GM23338 (cell line): ENCODE data around the gene NUPR1. TPM values are rescaled to one million over a fixed set of nuclear protein-coding genes. Genes with fewer than 3 reads are reported as not detected.
A peak's percentile ranks its signal among the peaks of the same experiment; 100 is the strongest.

ENCODE experiments used
- ATAC-seq: fragments of 200-7000 bp; cut with Tn5 transposase; 3 replicates; pipeline ENCODE4 v1.9.1; 2020
- DNase-seq: peaks from one replicate; pipeline ENCODE4 v3.0.0-alpha.2; 2015; ENCODE audit warnings: low spot score
- H2AFZ ChIP-seq: fragments of 200-600 bp; sonication (generic); 2 replicates; pipeline ENCODE4 v1.8.0; 2016; ENCODE audit warnings: antibody characterized with exemption, mild to moderate bottlenecking, moderate library complexity
- H3F3A ChIP-seq: fragments of 200-600 bp; sonication (generic); replicated peaks from 2 replicates; pipeline ENCODE4 v1.8.0; 2017; ENCODE audit warnings: antibody characterized with exemption, mixed run types, low read depth
- H3K27ac ChIP-seq: fragments of 200-600 bp; sonication (generic); 2 replicates; pipeline ENCODE4 v1.6.1; 2016; ENCODE audit warnings: low read depth
- H3K27me3 ChIP-seq: fragments of 200-600 bp; sonication (generic); 2 replicates; pipeline ENCODE4 v1.8.0; 2016; ENCODE audit warnings: mild to moderate bottlenecking, mixed run types, moderate library complexity; ENCODE audit not compliant: insufficient read depth
- H3K36me3 ChIP-seq: fragments of 200-600 bp; sonication (generic); 2 replicates; pipeline ENCODE4 v1.8.0; 2016; ENCODE audit warnings: mild to moderate bottlenecking; ENCODE audit not compliant: insufficient read depth
- H3K4me1 ChIP-seq: fragments of 200-600 bp; sonication (generic); 2 replicates; pipeline ENCODE4 v1.8.0; 2016; ENCODE audit warnings: mild to moderate bottlenecking, moderate library complexity; ENCODE audit not compliant: insufficient read depth
- H3K4me2 ChIP-seq: fragments of 200-600 bp; sonication (generic); 2 replicates; pipeline ENCODE4 v1.7.1; 2017; ENCODE audit warnings: mixed run types
- H3K4me3 ChIP-seq: fragments of 200-600 bp; sonication (generic); 2 replicates; pipeline ENCODE4 v1.6.1; 2016; ENCODE audit warnings: mixed run types
- H3K79me2 ChIP-seq: fragments of 200-600 bp; sonication (generic); replicated peaks from 2 replicates; pipeline ENCODE4 v1.8.0; 2017; ENCODE audit warnings: mild to moderate bottlenecking; ENCODE audit not compliant: insufficient read depth
- H3K9me2 ChIP-seq: fragments of 200-600 bp; sonication (generic); 2 replicates; pipeline ENCODE4 v1.8.0; 2017; ENCODE audit not compliant: insufficient read depth
- H4K20me1 ChIP-seq: fragments of 200-600 bp; sonication (generic); replicated peaks from 2 replicates; pipeline ENCODE4 v1.8.0; 2017; ENCODE audit warnings: mild to moderate bottlenecking; ENCODE audit not compliant: insufficient read depth
- H3K27ac Mint-ChIP-seq: 2 replicates; pipeline ENCODE4 v1.8.0; 2020; ENCODE audit warnings: inconsistent platforms, mild to moderate bottlenecking, moderate library complexity, mixed read lengths
- H3K27me3 Mint-ChIP-seq: 3 replicates; pipeline ENCODE4 v1.8.0; 2022; ENCODE audit warnings: low read depth, mild to moderate bottlenecking, moderate library complexity, mixed read lengths, inconsistent platforms; ENCODE audit not compliant: insufficient read depth, poor library complexity
- H3K36me3 Mint-ChIP-seq: 3 replicates; pipeline ENCODE4 v1.8.0; 2021; ENCODE audit warnings: low read depth, mild to moderate bottlenecking, inconsistent platforms, moderate library complexity, mixed read lengths
- H3K4me1 Mint-ChIP-seq: 3 replicates; pipeline ENCODE4 v1.8.0; 2020; ENCODE audit warnings: mild to moderate bottlenecking, inconsistent platforms, mixed read lengths
- H3K4me3 Mint-ChIP-seq: 3 replicates; pipeline ENCODE4 v1.8.0; 2021; ENCODE audit warnings: moderate library complexity, mild to moderate bottlenecking, inconsistent platforms, mixed read lengths
- H3K9me3 Mint-ChIP-seq: 3 replicates; pipeline ENCODE4 v1.8.0; 2020; ENCODE audit warnings: moderate library complexity, mild to moderate bottlenecking, inconsistent platforms, mixed read lengths
- CTCF ChIP-seq, 2 experiments: fragments of 200-600 bp in 1 of 2; sonication (generic) in 1 of 2; conservative IDR thresholded peaks; 2 replicates each; pipeline versions ENCODE4 v1.5.1 to v1.6.1; 2016 to 2017; ENCODE audit warnings: antibody characterized with exemption in 2 of 2, low read depth in 2 of 2, mild to moderate bottlenecking in 2 of 2, moderate library complexity in 1 of 2
- ETS1 ChIP-seq: IDR thresholded peaks from 2 replicates; pipeline ENCODE4 v1.6.1; 2016; ENCODE audit warnings: antibody characterized with exemption
- NANOG ChIP-seq: IDR thresholded peaks from 2 replicates; pipeline ENCODE4 v1.6.1; 2016; ENCODE audit warnings: antibody characterized with exemption, borderline replicate concordance
- POLR2AphosphoS5 ChIP-seq: IDR thresholded peaks from 2 replicates; pipeline ENCODE4 v1.6.1; 2016; ENCODE audit warnings: antibody characterized with exemption, low read depth
- ZNF114 ChIP-seq: fragments of 250-450 bp; sonication (Bioruptor Pico); IDR thresholded peaks from 2 replicates; pipeline ENCODE4 v1.5.0; 2020; ENCODE audit warnings: mild to moderate bottlenecking, moderate library complexity
- polyA plus RNA-seq: library from polyadenylated mRNA; unstranded; fragments of >200 nt; fragmentation: Nextera tagmentation; extraction: Ambion mirVana; gene quantifications from 2 replicates; pipeline ENCODE4 v1.2.1, GENCODE V29; 2016
- total RNA-seq: library from RNA; depleted of rRNA; stranded (reverse); fragments of >200 nt; shearing (Covaris generic); gene quantifications from 2 replicates; pipeline ENCODE4 v1.2.3, GENCODE V29; 2014

The NUPR1 gene
- total and polyA plus RNA-seq, 2 experiments from 2014 or later: 0.03 to 0.48 TPM

DNA sequence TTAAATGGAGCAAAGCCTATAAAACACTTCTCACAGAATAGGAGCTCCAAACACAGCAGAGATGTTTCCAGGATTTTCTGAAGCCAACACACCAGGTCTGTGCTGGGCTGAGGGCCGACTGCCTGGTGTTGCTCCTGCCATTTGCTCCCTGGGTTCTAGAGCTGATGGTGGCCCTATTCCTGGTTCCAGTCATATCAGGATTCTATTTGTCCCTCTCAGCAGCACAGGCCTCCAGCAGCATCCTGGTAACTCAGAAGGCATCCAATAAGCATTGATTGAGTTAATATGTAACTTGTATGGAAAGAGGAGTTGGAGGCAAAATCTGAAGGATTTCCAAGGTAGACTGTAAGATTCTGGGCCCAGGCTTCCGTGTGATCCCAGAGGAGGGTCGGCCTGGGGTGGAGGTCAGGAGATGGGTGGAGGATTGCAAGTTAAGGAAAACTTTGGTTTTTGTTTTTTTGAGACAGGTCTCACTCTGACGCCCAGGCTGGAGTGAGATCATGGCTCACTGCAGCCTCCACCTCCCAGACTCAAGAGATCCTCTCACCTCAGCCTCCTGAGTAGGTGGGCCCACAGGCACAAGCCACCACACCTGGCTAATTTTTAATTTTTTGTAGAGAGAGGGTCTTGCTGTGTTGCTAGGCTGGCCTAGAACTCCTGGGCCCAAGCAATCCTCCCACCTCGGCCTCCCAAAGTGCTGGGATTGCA, 5.7 kb downstream of the NUPR1 start:
- H3K9me3 Mint-ChIP-seq: no peaks in the 10 kb centered on the region
- no peak overlapping the region for H3K4me2 ChIP-seq
- H3K27me3 Mint-ChIP-seq: peaks cover 5% of the 10 kb centered on the region
- H3K4me3 ChIP-seq: no peak overlapping the region
- no peaks in the 10 kb centered on the region for H3K36me3 Mint-ChIP-seq
- H3K27ac ChIP-seq: no peak overlapping the region
- peaks cover 4% of the 10 kb centered on the region for H3K4me1 Mint-ChIP-seq
- H3K4me3 Mint-ChIP-seq: no peak overlapping the region
- no peak overlapping the region for H3K27ac Mint-ChIP-seq
- no peaks in the 10 kb centered on the region for H3K36me3 ChIP-seq
- H3K4me1 ChIP-seq: no peaks in the 10 kb centered on the region; the same call in 1 of the 2 replicates
- no peaks in the 10 kb centered on the region for H3K79me2 ChIP-seq
- no peaks in the 10 kb centered on the region for H3K9me2 ChIP-seq
- H2AFZ ChIP-seq: no peak overlapping the region
- DNase-seq (no peak), ATAC-seq (no peak)
- H4K20me1 ChIP-seq: no peaks in the 10 kb centered on the region
- no peaks in the 10 kb centered on the region for H3F3A ChIP-seq
- H3K27me3 ChIP-seq: no peaks in the 10 kb centered on the region
- TF ChIP-seq NANOG (no peak), ZNF114 (CRISPR knock-in tag) (no peak)

- peak; percentile 78 for DNase-seq
Observed at GRCh38 chr16:28531777-28532744, 6.7 kb downstream of the NUPR1 start.

More at GRCh38 chr16:28531777-28532744, 6.7 kb downstream of the NUPR1 start:
- no peaks in the 10 kb centered on the region; the same call in 1 of the 2 replicates for H3K4me1 ChIP-seq
- Mint-ChIP-seq H3K27me3 (peaks cover 5% of the 10 kb centered on the region), H3K36me3 (no peaks in the 10 kb centered on the region), H3K4me1 (peaks cover 4% of the 10 kb centered on the region), H3K9me3 (no peaks in the 10 kb centered on the region), H3K4me3 (peak overlapping the region; percentile 5; the same call in 1 of the 3 replicates), H3K27ac (0 out of 2 replicates have a peak overlapping the region, but pooled peaks have one; percentile 36)
- H2AFZ ChIP-seq: peak overlapping the region; percentile 96; the same call in 1 of the 2 replicates
- H3F3A ChIP-seq: no peaks in the 10 kb centered on the region
- TF ChIP-seq POLR2AphosphoS5 (no peak), ETS1 (no peak), ZNF114 (CRISPR knock-in tag) (no peak), CTCF (conservative IDR thresholded peaks at IDR 0.05; ENCODE audit: low read depth in 2 of 2) (no peak)
- no peaks in the 10 kb centered on the region for H3K36me3 ChIP-seq
- peak overlapping the region; percentile 62; the same call in 1 of the 2 replicates for H3K4me2 ChIP-seq
- no peaks in the 10 kb centered on the region for H3K9me2 ChIP-seq
- H4K20me1 ChIP-seq: no peaks in the 10 kb centered on the region
- H3K4me3 ChIP-seq: no peak overlapping the region
- H3K27me3 ChIP-seq: no peaks in the 10 kb centered on the region
- H3K79me2 ChIP-seq: no peaks in the 10 kb centered on the region
- 0 out of 2 replicates have a peak overlapping the region, but pooled peaks have one; percentile 32 for H3K27ac ChIP-seq
- ATAC-seq: peak; percentile 100
